T-helper 2 cell treated with Interferon-gamma antibody and Interleukin-4, amounts not matched to agents 100 ng/mL and 5 ng/mL, for 36 hours (primary cell): ENCODE measurements around the gene ATXN7. TPM values are rescaled to one million over a fixed set of nuclear protein-coding genes. Genes with fewer than 3 reads are reported as not detected.

Source experiments
- intact Hi-C: fragments of 100-400 bp; cut with micrococcal nuclease; formaldehyde crosslinking; loops from one replicate; pipeline ENCODE4 v1.15.1; 2023
- total RNA-seq: library from RNA; stranded (reverse); gene quantifications from 2 replicates; pipeline ENCODE4 v1.2.3, GENCODE V29; 2022

Gene ATXN7
- total RNA-seq, result 56.2 and 57.2 TPM in 2 replicates

GRCh38 chr3:63863150-63864007 is at the start of gene ATXN7, which contains the start of gene THOC7:
Gene ATXN7, plus strand, starts transcription at chr3:63863867. Its CDS starts 48,732 bp downstream, at chr3:63912599.
Gene THOC7, minus strand, starts transcription at chr3:63863805. Its CDS starts 15 bp downstream, at chr3:63863790.
- intact Hi-C loops, result loop anchor here (1.0 to 2.0 kb wide), 3 partner anchors 48 to 159 kb away; partner anchors contain the start of gene PSMD6

- intact Hi-C loops, result no loop called here
These were observed 49.4 kb upstream of the ATXN7 start for GRCh38 chr3:63814237-63814636.

- intact Hi-C loops, result loop anchor here (5.0 kb wide), 1 partner anchor 1150 kb away; no protein-coding TSS in a partner anchor
These were observed 46.4 kb upstream of the ATXN7 start for GRCh38 chr3:63817225-63817624.

GRCh38 chr3:63818282-63819150 is 45.2 kb upstream of the ATXN7 start:
- intact Hi-C loops, result loop anchor here (1.0 to 5.0 kb wide), 2 partner anchors 467 to 1151 kb away; no protein-coding TSS in a partner anchor

GRCh38 chr3:63819151-63819398 is 44.6 kb upstream of the ATXN7 start, which contains the start of gene C3orf49:
Gene C3orf49, plus strand, starts transcription at chr3:63819299. Its CDS starts 173 bp downstream, at chr3:63819472.
- intact Hi-C loops, result loop anchor here (5.0 kb wide), 1 partner anchor 1152 kb away; no protein-coding TSS in a partner anchor

- intact Hi-C loops, result no loop called here
These were observed 39.4 kb upstream of the ATXN7 start for GRCh38 chr3:63824309-63824708.

- intact Hi-C loops, result no loop called here
These were observed 33.1 kb upstream of the ATXN7 start for GRCh38 chr3:63830526-63830925.

- intact Hi-C loops, result no loop called here
These were observed 31.3 kb upstream of the ATXN7 start for GRCh38 chr3:63832395-63832794.

- intact Hi-C loops, result no loop called here
These were observed 22.0 kb upstream of the ATXN7 start for GRCh38 chr3:63841704-63842103.

- intact Hi-C loops, result no loop called here
These were observed 21.5 kb upstream of the ATXN7 start for GRCh38 chr3:63842127-63842526.

- intact Hi-C loops, result no loop called here
These were observed 18.5 kb upstream of the ATXN7 start for GRCh38 chr3:63845215-63845614.

- intact Hi-C loops, result no loop called here
These were observed 15.8 kb upstream of the ATXN7 start for GRCh38 chr3:63847718-63848450.

GRCh38 chr3:63849175-63849574 is 14.5 kb upstream of the ATXN7 start:
- intact Hi-C loops, result no loop called here

GRCh38 chr3:63851287-63851686 is 12.4 kb upstream of the ATXN7 start:
- intact Hi-C loops, result no loop called here

GRCh38 chr3:63853106-63853505 is 10.6 kb upstream of the ATXN7 start:
- intact Hi-C loops, result no loop called here

GRCh38 chr3:63855333-63855940 is 8.2 kb upstream of the ATXN7 start:
- intact Hi-C loops, result no loop called here

GRCh38 chr3:63857311-63857710 is 6.4 kb upstream of the ATXN7 start:
- intact Hi-C loops, result no loop called here

- intact Hi-C loops, result no loop called here
These were observed 2.9 kb upstream of the ATXN7 start for GRCh38 chr3:63860776-63861175.

GRCh38 chr3:63861306-63861705 is 2.4 kb upstream of the ATXN7 start:
- intact Hi-C loops, result no loop called here

GRCh38 chr3:63862804-63863149 is 890 bp upstream of the ATXN7 start:
- intact Hi-C loops, result loop anchor here (1.0 kb wide), 1 partner anchor 106 kb away; no protein-coding TSS in a partner anchor
